HL-60 (cell line): ENCODE measurements around the gene RBM28.

Experiments
- DNase-seq, 2 experiments: peaks; one replicate each; pipeline ENCODE4 v3.0.0-alpha.2; 2010 to 2020; ENCODE audit warnings: low read depth in 1 of 2, low spot score in 1 of 2
- H3K27ac ChIP-seq: fragments of 250-450 bp; sonication (Bioruptor Pico); replicated peaks from 2 replicates; pipeline ENCODE4 v1.5.1; 2020; ENCODE audit warnings: mild to moderate bottlenecking, moderate library complexity
- H3K27me3 ChIP-seq: fragments of 250-450 bp; sonication (Bioruptor Pico); 2 replicates; pipeline ENCODE4 v1.5.1; 2021; ENCODE audit warnings: mild to moderate bottlenecking, moderate library complexity; ENCODE audit not compliant: insufficient read depth, poor library complexity, severe bottlenecking
- H3K4me3 ChIP-seq: replicated peaks from 2 replicates; pipeline ENCODE4 v1.5.1; 2011; ENCODE audit warnings: mild to moderate bottlenecking, control low read depth, low read length; ENCODE audit not compliant: insufficient read depth
- CTCF ChIP-seq: IDR thresholded peaks from one replicate; pipeline ENCODE4 v1.5.1; 2011; ENCODE audit warnings: low read length, control low read depth, inconsistent platforms; ENCODE audit not compliant: insufficient read depth
- GABPA ChIP-seq: IDR thresholded peaks from 2 replicates; pipeline ENCODE4 v1.6.1; 2012; ENCODE audit warnings: low read depth
- POLR2AphosphoS5 ChIP-seq: IDR thresholded peaks from 2 replicates; pipeline ENCODE4 v1.6.1; 2012; ENCODE audit warnings: low read depth
- REST ChIP-seq: IDR thresholded peaks from 2 replicates; pipeline ENCODE4 v1.6.1; 2012; ENCODE audit warnings: low read depth; ENCODE audit not compliant: insufficient replicate concordance
- SPI1 ChIP-seq: IDR thresholded peaks from 2 replicates; pipeline ENCODE4 v1.6.1; 2012; ENCODE audit warnings: low read depth, mild to moderate bottlenecking, borderline replicate concordance
- long read RNA-seq: library from polyadenylated mRNA; unstranded; transcript quantifications from one replicate; pipeline ENCODE4 v2.0.0, GENCODE V29; 2020

Gene RBM28
- long read RNA-seq, full-length matches to known transcripts = 87 of 148 reads
- long read RNA-seq, partial matches to known transcripts = 23 of 148 reads
- long read RNA-seq, other reads (novel, unspliced or antisense) = 38 of 148 reads

GRCh38 chr7:128343554-128344430 lies at the start of gene RBM28:
TSS of gene RBM28 (minus strand) at chr7:128343908. CDS start at chr7:128343793, 115 bp downstream.
- Histone ChIP-seq H3K4me3 (peak within 1 kb of the TSS; percentile 70), H3K27me3 (no peaks in the 10 kb centered on the region), H3K27ac (peak within 1 kb of the TSS; percentile 87)
- DNase-seq = peak; percentile 85 to 93
- TF ChIP-seq POLR2AphosphoS5 = peak; percentile 96
- no peak for TF ChIP-seq CTCF
- TF ChIP-seq REST = peak; percentile 56
- peak; percentile 31; the same call in 1 of the 2 replicates for TF ChIP-seq SPI1
- TF ChIP-seq GABPA = peak; percentile 99

- TF ChIP-seq REST (no peak), POLR2AphosphoS5 (no peak)
- DNase-seq = no peak
- no peak overlapping the region for H3K27ac ChIP-seq
Observed at GRCh38 chr7:128392446-128393327, 49.0 kb upstream of the RBM28 start.

GRCh38 chr7:128391805-128392204 lies 48.1 kb upstream of the RBM28 start:
- no peak overlapping the region for H3K4me3 ChIP-seq
- no peak for TF ChIP-seq CTCF
- no peak for TF ChIP-seq SPI1
- TF ChIP-seq REST = no peak
- no peak for TF ChIP-seq POLR2AphosphoS5
- TF ChIP-seq GABPA = no peak
- H3K27ac ChIP-seq = no peak overlapping the region
- no peak for DNase-seq
- no peaks in the 10 kb centered on the region for H3K27me3 ChIP-seq

More at GRCh38 chr7:128392446-128393327, 49.0 kb upstream of the RBM28 start:
- H3K4me3 ChIP-seq = no peak overlapping the region
- H3K27me3 ChIP-seq = no peaks in the 10 kb centered on the region
